ENCODE measurements around the gene LYPD4.

Gene LYPD4

GRCh38 chr19:41860419-41861115 lies 16.1 kb upstream of the LYPD4 start:
- peak; percentile 45 for DNase-seq (ENCODE audit: low read depth)
- no peak for TF ChIP-seq CTCF (conservative IDR thresholded peaks at IDR 0.05; ENCODE audit: low read depth, low read length)

GRCh38 chr19:41859618-41860418 lies 15.3 kb upstream of the LYPD4 start, which contains the start of gene RPS19:
Gene RPS19, plus strand, starts transcription at chr19:41860255. Its CDS starts 520 bp downstream, at chr19:41860775.
- peak within 1 kb of the TSS; percentile 76 for H3K4me3 ChIP-seq (ENCODE audit: low read depth, low read length)
- TF ChIP-seq CTCF (conservative IDR thresholded peaks at IDR 0.05; ENCODE audit: low read depth, low read length), result peak; percentile 62
- DNase-seq (ENCODE audit: low read depth), result peak; percentile 99

More at GRCh38 chr19:41860419-41861115, 16.1 kb upstream of the LYPD4 start:
- H3K4me3 ChIP-seq (ENCODE audit: low read depth, low read length), result peak overlapping the region; percentile 76

GRCh38 chr19:41859213-41859617 lies 14.7 kb upstream of the LYPD4 start:
- TF ChIP-seq CTCF (conservative IDR thresholded peaks at IDR 0.05; ENCODE audit: low read depth, low read length), result no peak
- peak overlapping the region; percentile 52 for H3K4me3 ChIP-seq (ENCODE audit: low read depth, low read length)
- no peak for DNase-seq (ENCODE audit: low read depth)

- no peak for DNase-seq (ENCODE audit: low read depth)
- no peak for TF ChIP-seq CTCF (conservative IDR thresholded peaks at IDR 0.05; ENCODE audit: low read depth, low read length)
- no peak overlapping the region for H3K4me3 ChIP-seq (ENCODE audit: low read depth, low read length)
Measured at GRCh38 chr19:41853768-41854167, 9.3 kb upstream of the LYPD4 start.

GRCh38 chr19:41853344-41853743 lies 8.9 kb upstream of the LYPD4 start:
- no peak for DNase-seq (ENCODE audit: low read depth)
- H3K4me3 ChIP-seq (ENCODE audit: low read depth, low read length), result no peak overlapping the region
- no peak for TF ChIP-seq CTCF (conservative IDR thresholded peaks at IDR 0.05; ENCODE audit: low read depth, low read length)

- no peak for TF ChIP-seq CTCF (conservative IDR thresholded peaks at IDR 0.05; ENCODE audit: low read depth, low read length)
- no peak overlapping the region for H3K4me3 ChIP-seq (ENCODE audit: low read depth, low read length)
- no peak for DNase-seq (ENCODE audit: low read depth)
Measured at GRCh38 chr19:41851456-41851855, 7.0 kb upstream of the LYPD4 start.

All from choroid plexus epithelial cell (primary cell).